COLO829 (cell line): ENCODE results near the gene CMSS1.

Experiments
- DNase-seq: peaks from one replicate; pipeline ENCODE4 v3.0.0; 2012; ENCODE audit warnings: low spot score

The CMSS1 gene

DNA sequence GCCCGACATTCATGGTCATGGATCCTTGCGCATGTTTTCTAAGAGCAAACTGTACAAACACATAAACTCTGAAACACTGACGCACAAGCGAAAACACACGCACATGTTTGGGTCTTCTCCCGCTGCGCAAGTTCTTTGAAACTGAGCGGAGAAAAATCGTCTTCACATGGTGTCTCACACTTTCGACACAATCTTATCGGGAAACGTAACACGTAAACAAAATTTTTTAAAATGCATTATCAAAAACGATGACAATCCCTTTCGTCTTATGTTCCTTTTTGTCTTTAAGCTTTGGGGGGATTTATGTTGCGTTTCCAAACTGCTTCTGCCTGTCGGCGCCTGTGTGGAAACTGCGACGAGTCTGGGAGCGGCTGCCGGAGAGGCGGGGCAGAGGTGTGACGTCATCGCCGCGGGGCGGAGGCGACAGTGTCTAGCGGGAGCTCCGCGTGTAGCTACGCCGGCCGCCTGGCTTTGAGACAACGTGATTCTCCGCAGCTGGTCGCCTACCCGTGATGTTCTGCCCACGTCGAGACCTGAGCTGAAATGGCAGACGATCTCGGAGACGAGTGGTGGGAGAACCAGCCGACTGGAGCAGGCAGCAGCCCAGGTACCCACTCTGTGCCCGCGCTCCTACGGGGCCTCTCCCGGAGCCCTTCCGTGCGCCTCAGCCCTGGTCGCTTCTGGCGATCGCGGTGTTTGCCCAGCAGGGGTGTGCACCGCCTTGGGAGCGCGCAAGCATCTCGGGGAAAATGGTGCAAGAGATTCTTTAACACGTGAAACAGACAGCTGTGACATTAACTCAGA lies at the start of gene CMSS1:
TSS of gene CMSS1 (plus strand) at position 426 of the 804 bp plus-strand sequence.
- DNase-seq = peak; percentile 95

DNA sequence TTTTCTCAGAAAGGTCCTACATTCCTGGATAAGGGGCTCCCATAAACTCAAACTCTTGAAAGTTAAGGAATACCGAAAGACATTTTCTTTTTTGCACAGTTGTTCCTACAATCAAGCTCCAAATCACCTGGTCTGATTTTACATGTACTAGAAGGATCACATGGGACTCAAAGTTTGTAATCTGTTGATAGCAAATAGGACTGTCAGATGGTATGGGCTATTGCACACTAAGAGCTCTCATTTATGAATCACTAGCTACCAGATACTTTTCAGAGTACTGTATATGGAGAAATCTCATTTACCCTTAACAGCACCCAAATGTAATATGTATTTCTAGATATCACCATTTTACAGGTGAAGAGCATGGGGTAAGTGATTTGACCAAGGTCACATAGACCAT lies 49.5 kb upstream of the CMSS1 start:
- DNase-seq = no peak

DNA sequence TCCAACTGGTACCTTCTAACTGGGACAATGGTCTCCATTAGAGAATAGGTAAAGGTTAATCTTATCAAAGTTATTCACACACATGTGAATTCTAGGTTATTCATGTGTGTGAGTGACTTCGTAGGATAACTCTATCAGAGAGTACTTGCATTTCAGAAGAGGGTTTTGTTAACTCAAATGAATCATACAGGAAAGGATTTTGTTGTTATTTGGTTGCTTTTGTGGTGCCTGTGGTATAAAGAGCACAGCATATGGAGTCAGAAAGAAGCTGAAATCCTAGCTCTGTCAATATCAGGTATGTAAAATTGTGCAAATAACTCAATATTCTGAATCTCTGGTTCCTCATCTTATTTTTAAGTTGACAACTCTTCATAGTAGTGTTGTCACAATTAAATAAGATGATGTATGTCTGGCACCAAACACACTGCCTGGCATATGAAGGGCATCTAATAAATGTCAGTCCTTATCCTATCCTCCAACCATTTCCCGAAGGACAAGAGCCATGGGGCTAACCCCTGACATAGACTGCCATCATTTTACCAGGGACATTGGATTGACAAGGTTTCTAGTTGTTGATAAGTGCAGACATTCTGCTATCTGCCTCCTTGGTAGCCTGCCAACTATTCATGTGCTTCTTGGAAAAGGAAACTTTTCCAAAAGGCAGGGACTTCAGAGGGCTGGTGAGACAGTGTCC lies 48.7 kb upstream of the CMSS1 start:
- DNase-seq = no peak

- no peak for DNase-seq
Observed at GRCh38 chr3:99772171-99772570, 45.5 kb upstream of the CMSS1 start.

- DNase-seq = no peak
Observed at GRCh38 chr3:99772671-99773070, 45.0 kb upstream of the CMSS1 start.

DNA sequence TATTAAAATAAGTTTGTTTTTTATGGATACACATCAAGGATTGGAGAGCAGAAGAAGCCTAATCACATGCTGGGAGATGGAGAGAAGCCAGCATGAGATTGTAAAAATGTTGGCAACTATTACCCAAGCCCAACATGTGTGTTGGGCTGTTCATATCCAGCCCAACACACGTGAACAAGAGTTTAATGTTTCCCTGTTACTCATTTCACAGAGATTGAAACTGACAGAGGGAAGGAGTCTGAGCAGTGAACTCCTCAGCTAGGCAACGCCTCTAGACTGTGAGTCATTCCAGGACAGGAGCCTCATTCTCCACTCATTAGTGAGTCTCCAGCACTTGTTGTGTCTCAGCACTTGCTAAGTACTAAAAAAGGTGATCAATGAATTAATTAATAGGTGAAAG lies 43.2 kb upstream of the CMSS1 start:
- no peak for DNase-seq

DNA sequence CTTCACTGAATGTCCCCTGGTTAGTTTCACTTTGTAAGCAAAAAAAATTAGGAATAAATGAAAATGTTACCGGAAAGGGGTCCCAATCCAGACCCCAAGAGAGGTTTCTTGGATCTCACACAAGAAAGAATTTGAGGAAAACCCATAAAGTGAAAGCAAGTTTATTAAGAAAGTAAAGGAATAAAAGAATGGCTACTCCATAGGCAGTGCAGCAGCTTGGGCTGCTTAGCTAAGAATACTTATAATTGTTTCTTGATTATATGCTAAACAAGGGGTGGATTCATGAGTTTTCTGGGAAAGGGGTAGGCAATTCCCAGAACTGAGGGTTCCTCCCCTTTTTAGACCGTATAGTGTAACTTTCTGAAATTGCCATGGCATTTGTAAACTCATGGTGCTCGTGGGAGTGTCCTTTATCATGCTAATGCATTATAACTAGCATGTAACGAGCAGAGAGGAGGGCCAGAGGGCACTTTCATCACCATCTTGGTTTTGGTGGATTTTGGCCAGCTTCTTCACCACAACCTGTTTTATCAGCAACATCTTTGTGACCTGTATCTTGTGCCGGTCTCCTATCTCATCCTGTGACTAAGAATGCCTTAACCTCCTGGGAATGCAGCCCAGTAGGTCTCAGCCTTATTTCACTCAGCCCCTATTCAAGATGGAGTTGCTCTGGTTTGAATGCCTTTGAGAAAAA lies 41.0 kb upstream of the CMSS1 start:
- DNase-seq = no peak

GRCh38 chr3:99777210-99777549 lies 40.5 kb upstream of the CMSS1 start:
- no peak for DNase-seq

- DNase-seq = no peak
Observed at GRCh38 chr3:99777708-99778107, 40.0 kb upstream of the CMSS1 start.

DNA sequence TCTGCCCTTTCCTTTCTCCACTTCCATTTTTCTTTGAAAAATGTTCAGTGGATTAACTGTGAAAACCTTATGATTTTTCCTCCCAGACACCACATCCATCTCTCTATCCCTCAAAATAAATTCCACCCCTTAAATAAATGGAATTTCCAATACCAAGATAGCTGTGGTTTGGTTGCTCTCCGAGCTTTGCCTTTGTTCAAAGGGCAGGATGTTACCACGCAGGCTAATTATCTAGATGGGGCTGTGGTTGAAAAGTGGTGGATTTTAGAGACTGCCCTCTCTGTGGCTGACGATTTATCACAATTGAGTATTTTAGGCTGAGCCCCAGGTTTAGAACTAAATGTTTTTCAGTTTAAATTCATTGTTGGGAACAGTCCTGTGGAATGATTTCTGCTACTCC lies 36.9 kb upstream of the CMSS1 start:
- DNase-seq = peak; percentile 17

DNA sequence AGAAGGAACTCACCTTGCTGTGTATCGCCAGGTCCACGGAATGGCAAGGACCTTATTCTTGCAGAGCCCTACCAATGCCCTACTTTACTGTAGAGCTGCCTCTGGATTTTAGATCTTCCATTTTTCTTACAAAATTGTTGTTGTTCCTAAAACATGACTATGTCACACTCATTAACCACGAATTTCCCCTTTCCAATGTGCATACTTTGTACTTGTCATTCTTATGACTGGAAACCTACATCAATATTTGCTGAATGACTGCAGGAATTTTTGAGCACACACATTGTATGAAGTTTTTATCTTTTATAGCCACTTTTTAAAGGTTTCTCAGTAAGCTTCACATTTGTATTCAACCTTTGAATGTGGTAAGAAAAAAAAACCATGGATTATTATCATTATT lies 35.9 kb upstream of the CMSS1 start:
- no peak for DNase-seq

DNA sequence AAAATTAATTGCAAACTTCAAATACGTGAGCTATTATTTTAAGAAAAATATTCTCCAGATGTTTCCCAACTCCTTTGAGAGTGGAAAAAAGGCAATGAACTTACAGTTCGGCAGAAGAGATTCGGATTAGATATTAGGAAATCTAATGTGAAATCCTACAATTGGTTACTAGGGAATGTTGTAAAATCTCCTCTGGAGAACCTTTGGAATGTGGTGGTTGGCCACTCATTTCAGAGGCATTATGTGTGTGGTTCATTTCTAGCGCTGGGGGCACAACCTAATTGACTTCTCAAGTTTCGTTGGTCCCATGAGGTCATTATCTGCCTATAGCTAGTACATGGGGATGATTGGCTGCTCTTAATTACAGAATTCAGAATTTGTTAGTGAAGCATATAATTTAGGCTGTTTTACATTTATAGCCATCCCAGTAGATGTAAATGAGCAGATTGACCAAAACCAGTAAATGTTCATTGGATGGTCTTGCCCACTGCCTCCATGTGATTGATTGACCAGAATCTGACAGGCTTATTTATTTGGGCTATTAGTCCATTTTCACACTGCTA lies 34.6 kb upstream of the CMSS1 start:
- no peak for DNase-seq

- DNase-seq = peak; percentile 86
Observed at GRCh38 chr3:99789011-99789721, 28.5 kb upstream of the CMSS1 start.

DNA sequence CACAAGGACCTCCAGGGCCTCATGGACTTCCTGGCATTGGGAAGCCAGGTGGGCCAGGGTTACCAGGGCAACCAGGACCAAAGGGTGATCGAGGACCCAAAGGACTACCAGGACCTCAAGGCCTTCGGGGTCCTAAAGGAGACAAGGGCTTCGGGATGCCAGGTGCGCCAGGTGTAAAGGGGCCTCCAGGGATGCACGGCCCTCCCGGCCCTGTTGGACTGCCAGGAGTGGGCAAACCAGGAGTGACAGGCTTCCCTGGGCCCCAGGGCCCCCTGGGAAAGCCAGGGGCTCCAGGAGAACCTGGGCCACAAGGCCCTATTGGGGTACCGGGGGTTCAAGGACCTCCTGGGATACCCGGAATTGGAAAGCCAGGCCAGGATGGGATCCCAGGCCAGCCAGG lies 23.2 kb upstream of the CMSS1 start:
- DNase-seq = no peak

GRCh38 chr3:99795573-99795972 lies 22.1 kb upstream of the CMSS1 start:
- DNase-seq = no peak

- DNase-seq = no peak
Observed at GRCh38 chr3:99799422-99799821, 18.2 kb upstream of the CMSS1 start.

- no peak for DNase-seq
Observed at GRCh38 chr3:99803297-99803696, 14.4 kb upstream of the CMSS1 start.

DNA sequence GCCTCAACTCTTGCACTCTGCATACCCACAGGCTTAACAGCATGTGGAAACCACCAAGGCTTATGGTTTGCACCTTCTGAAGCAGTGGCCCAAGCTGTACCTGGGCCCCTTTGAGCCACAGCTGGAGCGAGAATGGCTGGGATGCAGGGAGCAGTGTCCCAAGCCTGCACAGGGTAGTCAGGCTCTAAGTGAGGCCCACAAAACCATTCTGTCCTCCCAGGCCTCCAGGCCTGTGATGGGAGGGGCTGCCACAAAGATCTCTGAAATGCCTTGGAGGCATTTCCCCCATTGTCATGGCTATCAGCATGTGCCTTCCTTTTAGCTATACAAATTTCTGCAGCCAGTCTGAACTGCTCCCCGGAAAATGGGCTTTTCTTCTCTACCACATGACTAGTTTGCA lies 12.5 kb upstream of the CMSS1 start:
- no peak for DNase-seq

DNA sequence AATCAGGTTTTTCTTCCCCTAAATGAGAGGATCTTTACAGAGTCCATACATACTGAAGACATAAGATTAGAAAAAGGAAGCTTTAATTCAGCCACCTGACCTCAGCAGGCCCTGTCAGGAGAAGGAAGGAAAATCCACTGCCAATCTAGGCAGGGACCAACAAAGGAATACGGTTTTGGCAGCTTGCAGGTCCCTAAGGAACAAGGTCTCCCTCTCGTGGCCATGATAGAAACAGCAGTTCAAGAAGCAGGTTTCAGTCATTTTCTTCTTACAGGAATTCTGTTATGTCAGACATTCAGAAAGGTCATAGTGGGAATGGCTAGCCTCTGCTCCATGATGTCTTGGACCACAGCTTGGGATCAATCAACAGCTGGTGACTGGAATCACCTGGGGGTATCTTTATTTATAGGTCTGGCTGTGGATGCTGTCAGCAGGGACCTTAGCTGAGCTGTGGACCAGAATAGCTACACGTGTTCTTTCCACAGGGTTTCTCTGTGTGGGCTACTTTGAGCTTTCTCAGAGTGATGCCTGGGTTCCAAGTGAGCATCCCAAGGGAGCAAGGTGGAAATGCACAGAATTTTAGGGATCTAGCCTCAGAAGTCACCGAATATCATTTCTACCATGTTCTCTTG lies 9.4 kb upstream of the CMSS1 start:
- peak; percentile 83 for DNase-seq

GRCh38 chr3:99809565-99809964 lies 8.1 kb upstream of the CMSS1 start:
- no peak for DNase-seq

DNA sequence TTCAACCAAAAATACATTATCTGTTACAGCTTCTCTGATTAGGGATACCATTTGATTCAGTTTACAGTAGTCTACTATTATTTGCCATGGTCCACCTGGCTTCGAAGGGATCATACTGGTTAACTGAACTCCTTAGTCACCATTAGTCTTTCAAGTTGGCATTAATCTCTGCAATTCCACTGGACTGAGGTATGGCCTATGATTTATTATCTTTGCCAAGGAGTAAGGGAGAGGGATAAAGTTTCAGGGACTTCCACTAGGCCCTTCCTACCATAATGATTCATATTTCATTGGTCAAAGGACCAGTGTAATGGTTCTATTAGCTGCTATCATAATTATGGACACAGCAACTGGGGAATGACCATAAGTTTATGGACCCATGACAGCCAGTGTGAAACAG lies 7.3 kb upstream of the CMSS1 start:
- DNase-seq = no peak

GRCh38 chr3:99817047-99817436 lies 620 bp upstream of the CMSS1 start:
- DNase-seq = no peak
